ENCODE data around the gene NNMT.

DNA sequence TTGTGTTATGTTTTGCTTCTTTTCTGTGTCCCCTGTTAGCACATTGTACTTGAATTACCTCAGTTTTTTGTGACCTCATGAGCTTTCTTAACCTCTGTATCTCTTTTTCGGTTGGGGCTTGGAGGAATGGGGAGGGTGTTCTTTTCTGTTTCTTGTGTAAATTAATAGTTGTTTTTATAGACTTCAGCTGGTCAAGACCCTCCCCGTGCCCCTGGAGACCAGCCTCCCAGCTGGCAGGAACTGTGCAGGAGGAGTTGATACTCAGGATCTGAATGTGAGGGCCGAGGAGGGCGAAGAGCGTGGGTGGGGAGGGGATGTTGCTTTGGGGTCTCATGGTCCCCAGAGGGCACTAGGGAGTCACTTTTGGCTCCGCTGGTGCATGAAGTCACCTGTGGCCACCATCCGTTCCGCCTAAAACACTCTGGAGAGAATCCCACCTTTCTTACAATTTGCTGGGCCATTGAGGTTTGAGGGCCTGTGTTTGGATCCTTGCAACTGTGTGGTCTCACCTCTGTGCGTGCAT lies 44.3 kb upstream of the NNMT start:
- TF ChIP-seq, protein P1, sequence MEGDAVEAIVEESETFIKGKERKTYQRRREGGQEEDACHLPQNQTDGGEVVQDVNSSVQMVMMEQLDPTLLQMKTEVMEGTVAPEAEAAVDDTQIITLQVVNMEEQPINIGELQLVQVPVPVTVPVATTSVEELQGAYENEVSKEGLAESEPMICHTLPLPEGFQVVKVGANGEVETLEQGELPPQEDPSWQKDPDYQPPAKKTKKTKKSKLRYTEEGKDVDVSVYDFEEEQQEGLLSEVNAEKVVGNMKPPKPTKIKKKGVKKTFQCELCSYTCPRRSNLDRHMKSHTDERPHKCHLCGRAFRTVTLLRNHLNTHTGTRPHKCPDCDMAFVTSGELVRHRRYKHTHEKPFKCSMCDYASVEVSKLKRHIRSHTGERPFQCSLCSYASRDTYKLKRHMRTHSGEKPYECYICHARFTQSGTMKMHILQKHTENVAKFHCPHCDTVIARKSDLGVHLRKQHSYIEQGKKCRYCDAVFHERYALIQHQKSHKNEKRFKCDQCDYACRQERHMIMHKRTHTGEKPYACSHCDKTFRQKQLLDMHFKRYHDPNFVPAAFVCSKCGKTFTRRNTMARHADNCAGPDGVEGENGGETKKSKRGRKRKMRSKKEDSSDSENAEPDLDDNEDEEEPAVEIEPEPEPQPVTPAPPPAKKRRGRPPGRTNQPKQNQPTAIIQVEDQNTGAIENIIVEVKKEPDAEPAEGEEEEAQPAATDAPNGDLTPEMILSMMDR (IDR thresholded peaks at IDR 0.05; ENCODE audit: low read length) = peak; percentile 18; the same call in 1 of the 2 replicates
- no peak for TF ChIP-seq EZH2 (IDR thresholded peaks at IDR 0.05; ENCODE audit: borderline replicate concordance, low read length)
